Stimulated activated CD4-positive, alpha-beta T cell treated with anti-CD3 and anti-CD28 coated beads, Interleukin-12 subunit alpha, Interleukin-12 subunit beta, amount 100 ng/mL, for 4 hours (primary cell): ENCODE measurements around the gene IGFBP1.

ENCODE experiments used
- DNase-seq: peaks from one replicate; pipeline ENCODE4 v3.0.0-alpha.2; 2020

Gene IGFBP1

GRCh38 chr7:45940939-45941338, 52.7 kb downstream of the IGFBP1 start:
- no peak for DNase-seq
